ENCODE measurements around the gene DNAAF8.

DNA sequence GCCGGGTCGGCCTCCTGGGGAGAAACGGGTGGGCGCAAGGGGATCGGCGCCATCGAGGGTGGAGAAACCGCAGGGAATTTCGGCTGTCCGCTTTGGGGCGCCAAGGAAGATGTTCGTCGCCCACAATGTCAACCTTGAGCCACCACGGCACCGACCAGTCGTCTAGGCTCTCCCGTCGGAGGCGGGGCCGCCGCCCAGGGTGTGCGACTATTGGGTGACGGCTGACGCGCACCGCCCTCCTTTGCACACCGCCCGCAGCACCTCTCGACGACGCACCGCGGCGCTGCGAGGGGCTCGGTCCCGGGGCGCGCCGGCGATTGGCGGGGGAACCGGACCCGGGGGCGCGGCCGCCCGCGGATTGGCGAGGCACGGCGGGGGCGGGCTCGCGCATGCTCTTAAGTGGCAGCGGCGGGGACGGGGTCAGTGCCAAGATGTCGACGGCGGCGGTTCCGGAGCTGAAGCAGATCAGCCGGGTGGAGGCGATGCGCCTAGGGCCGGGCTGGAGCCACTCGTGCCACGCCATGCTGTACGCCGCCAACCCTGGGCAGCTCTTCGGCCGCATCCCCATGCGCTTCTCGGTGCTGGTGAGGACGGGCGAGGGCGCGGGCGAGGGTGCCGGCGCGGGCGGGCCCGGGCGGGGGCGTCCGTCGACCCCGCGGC, 40.9 kb upstream of the DNAAF8 start, which contains the start of gene NUDT16L1:
- TF ChIP-seq POLR2A (IDR thresholded peaks at IDR 0.05; ENCODE audit: low read length) = peak; percentile 69
- no peak for TF ChIP-seq GATA1 (IDR thresholded peaks at IDR 0.05; ENCODE audit: low read depth, low read length)
